ENCODE results near the gene ADCY7.

DNA sequence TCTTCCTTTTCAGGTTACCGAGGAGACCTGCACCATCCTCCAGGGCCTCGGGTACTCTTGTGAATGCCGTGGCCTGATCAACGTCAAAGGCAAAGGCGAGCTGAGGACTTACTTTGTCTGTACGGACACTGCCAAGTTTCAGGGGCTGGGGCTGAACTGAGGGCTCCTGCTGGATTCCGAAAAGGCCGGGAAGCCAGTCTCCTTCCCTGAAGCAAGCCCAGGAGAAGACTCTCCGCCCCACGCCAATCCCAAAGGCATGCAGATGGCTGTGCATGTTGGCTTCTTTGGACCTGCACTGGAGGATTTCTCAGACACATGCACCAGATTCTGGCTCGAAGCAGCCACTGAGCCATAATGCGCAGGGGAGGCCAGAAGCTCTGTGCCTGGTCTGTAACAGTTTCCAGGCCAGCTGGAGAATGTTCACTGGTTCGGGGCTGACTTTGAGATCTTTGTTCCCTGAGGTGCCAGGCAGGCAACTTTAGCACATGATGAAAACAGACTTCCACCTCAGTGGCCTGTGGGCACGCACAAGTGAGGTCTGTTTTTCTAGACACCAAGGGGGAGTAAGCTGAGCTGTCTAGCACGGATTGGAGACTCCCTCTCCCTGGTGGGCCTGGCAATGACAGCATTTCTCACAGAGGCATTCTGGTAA lies 49.1 kb downstream of the ADCY7 start:
- peak in 1 of 3 donors; percentile 14 for TF ChIP-seq POLR2AphosphoS5 (IDR thresholded peaks at IDR 0.05)
- TF ChIP-seq, protein P1, sequence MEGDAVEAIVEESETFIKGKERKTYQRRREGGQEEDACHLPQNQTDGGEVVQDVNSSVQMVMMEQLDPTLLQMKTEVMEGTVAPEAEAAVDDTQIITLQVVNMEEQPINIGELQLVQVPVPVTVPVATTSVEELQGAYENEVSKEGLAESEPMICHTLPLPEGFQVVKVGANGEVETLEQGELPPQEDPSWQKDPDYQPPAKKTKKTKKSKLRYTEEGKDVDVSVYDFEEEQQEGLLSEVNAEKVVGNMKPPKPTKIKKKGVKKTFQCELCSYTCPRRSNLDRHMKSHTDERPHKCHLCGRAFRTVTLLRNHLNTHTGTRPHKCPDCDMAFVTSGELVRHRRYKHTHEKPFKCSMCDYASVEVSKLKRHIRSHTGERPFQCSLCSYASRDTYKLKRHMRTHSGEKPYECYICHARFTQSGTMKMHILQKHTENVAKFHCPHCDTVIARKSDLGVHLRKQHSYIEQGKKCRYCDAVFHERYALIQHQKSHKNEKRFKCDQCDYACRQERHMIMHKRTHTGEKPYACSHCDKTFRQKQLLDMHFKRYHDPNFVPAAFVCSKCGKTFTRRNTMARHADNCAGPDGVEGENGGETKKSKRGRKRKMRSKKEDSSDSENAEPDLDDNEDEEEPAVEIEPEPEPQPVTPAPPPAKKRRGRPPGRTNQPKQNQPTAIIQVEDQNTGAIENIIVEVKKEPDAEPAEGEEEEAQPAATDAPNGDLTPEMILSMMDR (IDR thresholded peaks at IDR 0.05 in 8 of 11, conservative IDR thresholded peaks at IDR 0.05 in 3 of 11): no peak
